Activated T-helper 2 cell treated with anti-CD3 and anti-CD28 coated beads, Interferon-gamma antibody, Interleukin-2, Interleukin-4, amounts not matched to agents 10 μg/mL and 5 μg/mL and 100 μg/mL, durations not matched to agents 14 hours and 24 hours and 36 hours (primary cell): Measurements from ENCODE around the gene PTPRJ. TPM values are rescaled to one million over a fixed set of nuclear protein-coding genes. Genes with fewer than 3 reads are reported as not detected.

Source experiments
- DNase-seq: peaks from one replicate; pipeline ENCODE4 v3.0.0; 2021; ENCODE audit warnings: low spot score
- H3K27ac Mint-ChIP-seq: one replicate; pipeline ENCODE4 v1.8.0; 2021; ENCODE audit warnings: mixed read lengths
- H3K27me3 Mint-ChIP-seq: one replicate; pipeline ENCODE4 v1.8.0; 2021; ENCODE audit warnings: low read depth, mixed read lengths
- H3K36me3 Mint-ChIP-seq: one replicate; pipeline ENCODE4 v1.8.0; 2021; ENCODE audit warnings: low read depth, mixed read lengths
- H3K4me1 Mint-ChIP-seq: one replicate; pipeline ENCODE4 v1.8.0; 2021; ENCODE audit warnings: low read depth, mixed read lengths
- H3K4me3 Mint-ChIP-seq: one replicate; pipeline ENCODE4 v1.8.0; 2021; ENCODE audit warnings: low read depth, mild to moderate bottlenecking, moderate library complexity, mixed read lengths
- H3K9me3 Mint-ChIP-seq: one replicate; pipeline ENCODE4 v1.8.0; 2021; ENCODE audit warnings: mixed read lengths
- intact Hi-C: fragments of 100-400 bp; cut with micrococcal nuclease; formaldehyde crosslinking; loops from one replicate; pipeline ENCODE4 v1.15.1; 2023
- total RNA-seq: library from RNA; stranded (reverse); gene quantifications from 2 replicates; pipeline ENCODE4 v1.2.3, GENCODE V29; 2022

The PTPRJ gene
- total RNA-seq, 1 donor from 2014 or later, result 50.9 TPM

DNA sequence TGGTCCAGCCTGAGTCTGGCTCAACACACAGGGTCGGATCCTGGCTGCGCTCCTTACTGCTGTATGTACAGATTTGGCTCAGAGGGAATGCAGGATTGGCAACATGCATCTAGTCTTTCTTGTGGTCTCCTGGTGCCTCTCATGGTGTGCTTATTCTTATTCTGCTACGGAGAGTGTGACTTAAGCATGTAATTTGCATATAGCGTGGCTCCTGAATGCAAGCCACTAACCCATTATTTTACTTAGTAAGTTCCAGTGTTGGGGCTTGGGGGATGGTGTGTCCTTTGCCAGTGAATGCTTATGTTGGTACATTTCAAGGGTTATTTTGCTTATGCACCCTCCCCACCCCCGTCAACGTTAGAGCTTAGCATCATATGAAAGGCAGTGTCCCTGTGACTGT is 51.2 kb downstream of the PTPRJ start:
- H3K9me3 Mint-ChIP-seq, result no peaks in the 10 kb centered on the region
- H3K27ac Mint-ChIP-seq, result peak overlapping the region; percentile 54
- H3K4me3 Mint-ChIP-seq, result no peak overlapping the region
- peaks cover 57% of the 10 kb centered on the region for H3K36me3 Mint-ChIP-seq
- no peaks in the 10 kb centered on the region for H3K27me3 Mint-ChIP-seq
- no peak for DNase-seq
- H3K4me1 Mint-ChIP-seq, result peaks cover 72% of the 10 kb centered on the region
- intact Hi-C loops, result no loop called here

- H3K36me3 Mint-ChIP-seq, result peaks cover 62% of the 10 kb centered on the region
- no peaks in the 10 kb centered on the region for H3K9me3 Mint-ChIP-seq
- intact Hi-C loops, result no loop called here
- no peak overlapping the region for H3K4me3 Mint-ChIP-seq
- peak overlapping the region; percentile 10 for H3K27ac Mint-ChIP-seq
- H3K4me1 Mint-ChIP-seq, result peaks cover 75% of the 10 kb centered on the region
- no peaks in the 10 kb centered on the region for H3K27me3 Mint-ChIP-seq
- no peak for DNase-seq
These were observed 52.4 kb downstream of the PTPRJ start for GRCh38 chr11:48032721-48033120.

GRCh38 chr11:48033918-48034341 is 53.6 kb downstream of the PTPRJ start:
- peak overlapping the region; percentile 10 for H3K27ac Mint-ChIP-seq
- no peak for DNase-seq
- peaks cover 60% of the 10 kb centered on the region for H3K36me3 Mint-ChIP-seq
- H3K4me3 Mint-ChIP-seq, result no peak overlapping the region
- H3K9me3 Mint-ChIP-seq, result no peaks in the 10 kb centered on the region
- intact Hi-C loops, result loop anchor here (2.0 kb wide), 1 partner anchor 13 kb away; no protein-coding TSS in a partner anchor
- H3K27me3 Mint-ChIP-seq, result no peaks in the 10 kb centered on the region
- H3K4me1 Mint-ChIP-seq, result peaks cover 71% of the 10 kb centered on the region

DNA sequence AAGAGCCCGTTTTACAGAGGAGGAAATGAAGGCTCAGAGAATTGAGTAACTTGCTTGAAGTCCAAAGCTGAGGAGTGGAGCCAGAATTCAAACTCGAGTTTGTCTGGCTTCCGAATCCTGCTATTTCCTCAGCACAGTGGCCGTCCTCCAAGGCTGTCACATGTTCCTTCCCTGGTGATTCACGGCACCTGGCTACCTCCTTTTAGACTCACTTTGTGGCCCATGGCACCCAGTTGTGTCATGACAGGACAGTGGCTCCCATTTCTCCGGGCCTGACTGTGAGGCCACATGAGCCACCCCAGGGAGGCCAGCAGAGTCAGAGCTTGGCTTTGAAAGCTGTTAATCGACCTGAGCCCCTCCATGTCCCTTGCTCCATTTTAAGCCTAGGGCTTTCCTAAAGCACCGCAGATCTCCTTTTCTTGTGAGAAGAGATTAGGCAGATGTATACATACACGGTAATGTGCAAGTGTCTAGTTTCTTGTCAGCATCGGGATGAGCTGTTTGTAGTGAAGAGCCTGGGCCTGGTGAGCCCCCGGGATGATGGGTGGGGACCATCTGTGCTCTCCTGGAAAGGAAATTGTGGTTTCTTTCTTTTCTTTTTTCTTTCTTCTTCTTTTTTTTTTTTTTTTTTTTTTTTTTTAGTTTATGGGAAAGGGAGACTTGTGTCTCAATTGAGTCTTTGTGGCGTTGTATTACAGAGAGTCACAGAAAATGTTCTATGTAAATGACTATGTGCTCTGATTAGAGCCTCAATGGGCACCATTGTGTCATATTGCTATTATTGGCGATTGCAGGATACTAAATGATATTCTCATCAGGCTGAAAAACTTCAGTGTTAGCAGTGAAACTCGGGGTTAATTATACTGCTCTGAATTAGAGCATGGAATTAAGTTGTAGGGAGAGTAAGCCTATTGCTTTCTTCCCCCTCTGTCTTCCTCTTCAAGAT is 54.8 kb downstream of the PTPRJ start:
- Mint-ChIP-seq H3K27me3 (no peaks in the 10 kb centered on the region), H3K4me1 (peaks cover 63% of the 10 kb centered on the region), H3K27ac (peak overlapping the region; percentile 34), H3K9me3 (no peaks in the 10 kb centered on the region), H3K36me3 (peaks cover 58% of the 10 kb centered on the region), H3K4me3 (peak overlapping the region; percentile 3)
- intact Hi-C loops, result loop anchor here (2.0 kb wide), 1 partner anchor 14 kb away; no protein-coding TSS in a partner anchor
- no peak for DNase-seq

DNA sequence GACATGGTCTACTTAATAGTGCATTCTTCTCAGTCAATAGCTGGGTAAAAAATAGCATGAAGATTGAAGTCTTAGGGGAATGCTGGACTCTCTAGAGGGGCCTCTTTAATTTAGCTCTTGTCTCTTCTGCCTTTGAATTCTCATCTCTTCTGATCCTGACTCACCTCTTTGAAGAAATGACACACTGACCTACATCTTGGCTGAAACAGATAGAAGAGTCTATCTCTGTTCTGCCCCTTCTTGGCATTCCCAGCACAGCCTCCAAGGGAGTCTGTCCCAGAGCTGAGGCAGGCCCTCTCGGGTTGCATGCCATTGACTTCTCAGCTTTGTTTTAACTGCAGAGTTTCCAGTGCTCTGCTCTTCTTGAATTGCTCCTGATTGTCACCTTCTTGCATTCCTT is 55.7 kb downstream of the PTPRJ start:
- H3K9me3 Mint-ChIP-seq, result no peaks in the 10 kb centered on the region
- peaks cover 62% of the 10 kb centered on the region for H3K36me3 Mint-ChIP-seq
- intact Hi-C loops, result no loop called here
- H3K4me1 Mint-ChIP-seq, result peaks cover 63% of the 10 kb centered on the region
- H3K27me3 Mint-ChIP-seq, result no peaks in the 10 kb centered on the region
- no peak for DNase-seq
- peak overlapping the region; percentile 36 for H3K27ac Mint-ChIP-seq
- H3K4me3 Mint-ChIP-seq, result peak overlapping the region; percentile 3

- intact Hi-C loops, result no loop called here
- Mint-ChIP-seq H3K27me3 (no peaks in the 10 kb centered on the region), H3K36me3 (peaks cover 61% of the 10 kb centered on the region)
These were observed 56.1 kb downstream of the PTPRJ start for GRCh38 chr11:48036466-48036865.

GRCh38 chr11:48037709-48038468 is 57.5 kb downstream of the PTPRJ start:
- DNase-seq, result no peak
- peak overlapping the region; percentile 6 for H3K27ac Mint-ChIP-seq
- H3K4me3 Mint-ChIP-seq, result no peak overlapping the region
- peaks cover 51% of the 10 kb centered on the region for H3K36me3 Mint-ChIP-seq
- no peaks in the 10 kb centered on the region for H3K27me3 Mint-ChIP-seq
- intact Hi-C loops, result no loop called here
- peaks cover 59% of the 10 kb centered on the region for H3K4me1 Mint-ChIP-seq
- H3K9me3 Mint-ChIP-seq, result no peaks in the 10 kb centered on the region

More at GRCh38 chr11:48036466-48036865, 56.1 kb downstream of the PTPRJ start:
- no peak for DNase-seq
- Mint-ChIP-seq H3K4me3 (no peak overlapping the region), H3K9me3 (no peaks in the 10 kb centered on the region), H3K27ac (no peak overlapping the region), H3K4me1 (peaks cover 61% of the 10 kb centered on the region)

DNA sequence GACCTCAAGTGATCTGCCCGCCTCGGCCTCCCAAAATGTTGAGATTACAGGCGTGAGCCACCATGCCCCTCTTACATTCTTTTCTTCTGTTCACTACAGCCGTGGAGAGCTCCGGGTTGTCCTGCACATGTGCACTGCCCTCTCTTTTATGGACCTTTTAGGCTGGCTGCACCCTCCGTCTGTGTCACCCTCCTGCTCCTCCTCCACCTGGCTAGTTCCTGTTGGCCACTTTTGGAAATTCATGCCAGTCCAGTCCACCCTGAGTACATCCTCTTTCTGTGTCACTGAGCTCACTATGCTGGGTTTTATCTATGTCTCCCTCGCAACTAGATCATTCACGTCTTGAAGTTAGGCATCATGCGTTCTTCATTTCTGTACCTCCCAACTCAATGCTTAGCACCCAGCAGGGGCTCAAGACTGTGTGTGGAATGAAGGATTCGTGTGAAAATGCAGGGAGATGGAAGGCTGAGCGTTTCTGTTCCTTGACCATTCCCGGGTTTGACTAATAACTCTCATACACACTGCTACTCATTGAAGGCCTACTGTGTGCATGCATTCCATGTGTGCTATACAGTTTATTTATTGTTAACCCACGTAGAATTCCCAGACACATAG is 60.6 kb downstream of the PTPRJ start:
- intact Hi-C loops, result no loop called here
- Mint-ChIP-seq H3K4me1 (peaks cover 60% of the 10 kb centered on the region), H3K36me3 (peaks cover 41% of the 10 kb centered on the region), H3K4me3 (no peak overlapping the region), H3K27me3 (no peaks in the 10 kb centered on the region), H3K27ac (peak overlapping the region; percentile 8), H3K9me3 (no peaks in the 10 kb centered on the region)
- DNase-seq, result no peak

GRCh38 chr11:48041877-48042695 is 61.7 kb downstream of the PTPRJ start:
- H3K4me1 Mint-ChIP-seq, result peaks cover 59% of the 10 kb centered on the region
- peaks cover 35% of the 10 kb centered on the region for H3K36me3 Mint-ChIP-seq
- peak overlapping the region; percentile 77 for H3K27ac Mint-ChIP-seq
- intact Hi-C loops, result no loop called here
- H3K4me3 Mint-ChIP-seq, result peak overlapping the region; percentile 7
- no peaks in the 10 kb centered on the region for H3K9me3 Mint-ChIP-seq
- no peak for DNase-seq
- no peaks in the 10 kb centered on the region for H3K27me3 Mint-ChIP-seq

DNA sequence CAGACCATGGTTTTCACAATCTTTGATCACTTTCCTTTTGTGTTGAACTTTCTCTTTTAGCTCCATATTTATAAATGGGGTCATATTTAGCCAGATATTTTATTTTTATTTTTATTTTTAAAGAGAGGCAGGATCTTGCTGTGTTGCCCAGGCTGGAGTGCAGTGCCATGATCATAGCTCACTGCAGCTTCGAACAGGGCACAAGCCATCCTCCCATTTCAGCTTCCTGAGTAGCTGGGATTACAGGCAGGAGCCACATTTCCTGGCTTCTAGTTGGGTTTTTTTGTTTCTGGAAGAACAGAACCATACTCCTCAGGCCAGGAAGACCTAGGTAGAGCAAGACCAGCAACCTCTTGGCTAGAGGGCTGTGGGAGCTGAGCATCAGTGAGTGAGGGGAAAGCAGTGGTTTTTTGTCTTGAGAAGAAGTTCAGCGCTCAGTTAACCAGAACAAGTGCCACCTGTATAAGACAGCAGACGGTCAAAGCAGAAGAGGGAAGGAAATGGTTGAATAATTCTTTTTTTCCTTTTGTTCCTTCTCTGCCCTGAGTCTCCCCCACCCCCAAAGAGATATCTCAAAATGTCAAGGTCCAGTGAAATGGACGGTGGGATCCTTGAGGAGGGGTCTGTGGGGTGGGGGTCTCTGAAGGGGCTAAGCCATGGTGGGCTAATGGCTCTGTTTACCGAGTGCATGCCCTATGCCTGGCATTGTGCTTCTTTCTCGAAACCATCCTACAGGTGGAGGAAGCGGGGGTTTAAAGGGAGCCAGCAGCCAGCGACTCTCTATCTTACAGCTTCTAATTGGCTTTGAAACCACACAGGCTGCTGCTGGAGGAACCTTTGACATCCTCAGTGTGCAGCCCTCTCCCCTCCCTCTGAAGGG is 63.0 kb downstream of the PTPRJ start:
- Mint-ChIP-seq H3K27me3 (no peaks in the 10 kb centered on the region), H3K27ac (peak overlapping the region; percentile 77), H3K4me3 (peak overlapping the region; percentile 35), H3K36me3 (peaks cover 36% of the 10 kb centered on the region), H3K9me3 (no peaks in the 10 kb centered on the region), H3K4me1 (peaks cover 59% of the 10 kb centered on the region)
- DNase-seq, result no peak
- intact Hi-C loops, result no loop called here

DNA sequence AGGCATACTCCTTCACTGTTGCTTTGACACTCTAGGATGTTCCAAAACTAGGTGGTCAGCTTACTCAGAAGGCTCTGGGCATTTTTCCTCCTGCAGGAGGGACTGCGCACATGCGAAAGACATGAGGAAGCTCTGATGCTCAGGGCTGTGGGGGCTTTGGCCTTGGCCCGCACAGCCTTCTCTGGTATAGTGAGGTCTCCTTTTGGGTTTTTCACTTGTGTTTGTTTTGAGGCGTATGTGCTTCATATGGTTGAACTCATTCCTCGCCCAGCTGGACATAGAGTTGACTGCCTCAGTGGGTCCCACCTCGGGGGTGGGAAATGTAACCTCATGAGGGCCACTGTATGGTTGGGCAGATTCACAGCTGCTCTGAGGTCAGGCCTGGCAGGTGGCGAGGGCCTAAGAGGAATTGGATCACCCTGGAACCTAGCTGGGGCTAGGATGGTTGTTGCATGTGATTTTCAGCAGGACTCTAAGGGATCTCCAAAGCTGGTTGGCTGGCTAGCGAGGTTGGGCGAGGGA is 63.7 kb downstream of the PTPRJ start:
- Mint-ChIP-seq H3K4me3 (no peak overlapping the region), H3K36me3 (peaks cover 40% of the 10 kb centered on the region), H3K27me3 (no peaks in the 10 kb centered on the region), H3K27ac (peak overlapping the region; percentile 63), H3K4me1 (peaks cover 60% of the 10 kb centered on the region), H3K9me3 (no peaks in the 10 kb centered on the region)
- intact Hi-C loops, result no loop called here
- DNase-seq, result no peak
